Sciatic nerve (tissue), 2 donors: ENCODE results near the gene PTX4. TPM values are rescaled to one million over a fixed set of nuclear protein-coding genes. Genes with fewer than 3 reads are reported as not detected.

Experiments used
- ATAC-seq: fragments of 200-7000 bp; cut with Tn5 transposase; one replicate; pipeline ENCODE4 v1.9.1; 2020; ENCODE audit warnings: mild to moderate bottlenecking, moderate library complexity
- DNase-seq: peaks from one replicate; pipeline ENCODE4 v3.0.0-alpha.2; 2020; ENCODE audit warnings: low spot score
- intact Hi-C: fragments of 100-400 bp; cut with DNase I; formaldehyde crosslinking; loops from one replicate; pipeline ENCODE4 v1.14.2; 2022
- total RNA-seq: library from RNA; stranded (reverse); fragmentation: NEBNext Ultra II Directional; extraction: Animal tissue kit (Norgen Biotek cat#: 25700); gene quantifications from one replicate; pipeline ENCODE4 v1.2.1, GENCODE V29; 2021
- donor health status: DM: no; HTN: no; CAD: no.
- donor health status: DM: no; HTN: no; CAD: no.

The PTX4 gene
- total RNA-seq, 1 donor from 2014 or later, result not detected

DNA sequence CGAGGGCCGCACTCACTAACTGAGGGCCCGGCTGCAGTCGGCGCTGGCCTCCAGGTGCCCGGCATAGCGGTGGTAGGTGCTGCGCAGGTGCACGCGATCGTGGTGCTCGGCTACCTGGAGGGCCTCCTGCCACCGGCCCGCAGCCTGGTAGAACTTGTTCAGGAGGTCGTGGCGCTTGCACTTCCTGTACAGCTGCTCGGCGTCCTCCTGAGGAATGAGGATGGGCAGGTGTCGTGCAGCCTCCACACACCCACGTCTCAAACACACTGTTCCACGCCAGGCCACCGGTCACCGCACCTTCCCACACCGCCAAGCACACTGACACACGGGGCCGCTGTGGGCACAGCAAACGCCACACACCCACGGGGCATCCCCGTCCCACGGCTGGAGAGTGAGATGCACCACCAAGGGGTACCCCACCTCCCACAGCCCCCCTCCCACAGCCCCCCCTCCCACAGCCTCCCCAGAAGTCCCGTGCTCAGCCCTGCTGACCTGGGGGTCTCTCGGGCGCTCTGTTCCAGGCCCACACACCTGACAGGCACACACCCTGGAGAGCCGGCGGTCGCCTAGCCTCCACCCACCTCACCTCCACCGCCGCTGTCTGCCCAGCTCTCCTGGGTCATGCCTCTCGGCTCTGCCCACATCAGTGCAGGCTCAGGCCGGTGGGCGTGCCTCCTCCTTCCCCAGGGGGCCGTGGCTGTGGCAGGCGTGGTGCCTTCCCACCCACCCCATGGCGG is 37.3 kb upstream of the PTX4 start:
- intact Hi-C loops, result no loop called here
- no peak for DNase-seq
- ATAC-seq, result no peak

DNA sequence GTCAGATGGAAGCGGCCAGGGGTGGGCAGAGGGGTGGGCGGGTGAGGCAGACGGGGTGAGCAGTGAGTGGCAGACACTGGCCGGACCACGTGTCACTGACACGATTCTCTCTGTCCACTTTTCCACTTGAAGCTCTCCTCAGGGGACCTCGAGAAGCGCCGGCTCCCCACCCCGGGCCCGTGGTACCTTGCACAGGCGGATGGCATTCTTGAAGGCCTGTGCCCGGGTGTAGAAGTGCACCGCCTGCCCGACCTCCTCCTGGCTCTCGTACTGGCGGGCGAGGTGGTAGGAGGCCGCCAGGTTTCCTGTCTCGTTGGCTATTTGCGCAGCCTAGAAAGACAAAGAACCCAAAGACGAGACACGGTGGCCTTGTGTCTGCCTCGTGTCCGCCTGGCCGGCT is 35.6 kb upstream of the PTX4 start:
- intact Hi-C loops, result no loop called here
- DNase-seq, result no peak
- no peak for ATAC-seq

DNA sequence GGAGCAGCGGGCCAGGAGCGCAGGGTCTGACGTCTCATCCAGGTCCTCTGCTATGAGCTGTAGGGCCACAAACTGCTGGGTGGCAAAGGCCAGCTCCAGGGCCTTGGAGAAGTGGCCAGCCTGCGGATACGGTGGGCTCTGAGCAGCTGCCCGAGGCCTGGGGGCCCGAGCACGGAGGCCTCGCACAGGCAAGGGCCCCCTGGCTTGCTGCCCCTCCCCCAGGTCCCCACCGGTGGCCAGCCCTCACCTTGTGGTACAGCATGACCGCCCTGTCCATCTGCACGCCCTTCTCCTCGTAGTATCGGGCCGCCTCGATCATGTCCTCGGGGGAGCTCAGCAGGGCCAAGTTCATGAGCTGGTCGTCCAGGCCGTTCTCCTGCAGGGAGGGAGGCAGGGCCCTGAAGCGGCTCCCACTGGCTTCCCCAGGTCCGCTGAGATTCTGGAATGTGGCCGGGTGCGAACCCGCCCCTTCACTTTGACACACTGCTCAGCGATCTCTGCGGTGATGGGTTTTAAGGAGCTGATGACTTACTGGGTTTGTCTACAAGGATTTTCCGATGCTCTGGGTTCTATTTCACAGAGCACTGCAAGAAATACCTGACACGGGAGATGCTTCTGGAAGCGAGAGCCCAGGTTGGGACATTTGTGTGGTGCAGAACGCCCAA is 35.0 kb upstream of the PTX4 start:
- DNase-seq (no peak), ATAC-seq (no peak)
- intact Hi-C loops, result no loop called here

DNA sequence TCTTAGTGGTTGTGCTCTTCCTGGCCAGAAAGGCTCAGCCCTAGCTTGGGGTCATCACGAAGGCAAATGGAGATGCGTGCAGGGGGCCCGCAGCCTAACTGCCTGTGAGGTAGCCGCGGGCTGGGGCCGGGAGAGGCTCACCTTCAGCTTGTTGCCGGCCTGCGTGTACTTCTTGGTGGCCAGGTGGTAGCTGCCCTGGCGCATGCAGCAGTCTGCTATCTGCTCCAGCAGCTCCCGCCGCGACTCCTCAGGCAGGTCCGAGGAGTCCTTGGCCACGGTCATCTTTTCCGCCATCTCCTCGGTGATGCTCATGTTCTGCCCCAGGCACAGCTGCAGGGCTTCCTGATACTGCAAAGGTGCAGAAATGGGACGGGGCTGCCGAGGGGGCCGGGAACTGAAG is 31.7 kb upstream of the PTX4 start:
- DNase-seq (no peak), ATAC-seq (no peak)
- intact Hi-C loops, result no loop called here

DNA sequence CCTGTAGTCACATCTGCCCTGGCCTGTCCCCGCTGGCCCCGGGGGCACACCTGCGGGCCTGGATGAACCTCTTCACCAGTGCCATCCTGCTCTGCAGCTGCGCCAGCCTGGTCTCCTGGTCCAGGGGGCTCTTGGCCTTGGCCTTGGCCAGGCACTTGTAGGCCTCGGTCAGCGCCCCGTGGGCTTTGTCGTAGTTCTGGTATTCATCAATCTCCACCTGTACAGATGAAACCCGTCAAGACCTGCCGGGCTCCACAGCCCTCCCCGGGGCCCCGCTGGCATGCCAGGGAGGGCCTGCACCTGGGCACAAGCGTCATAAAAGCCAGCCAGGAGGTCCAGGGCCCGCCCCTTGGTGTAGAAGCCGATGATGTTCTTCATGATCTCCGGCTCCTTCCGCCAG is 31.1 kb upstream of the PTX4 start:
- ATAC-seq, result no peak
- intact Hi-C loops, result no loop called here

DNA sequence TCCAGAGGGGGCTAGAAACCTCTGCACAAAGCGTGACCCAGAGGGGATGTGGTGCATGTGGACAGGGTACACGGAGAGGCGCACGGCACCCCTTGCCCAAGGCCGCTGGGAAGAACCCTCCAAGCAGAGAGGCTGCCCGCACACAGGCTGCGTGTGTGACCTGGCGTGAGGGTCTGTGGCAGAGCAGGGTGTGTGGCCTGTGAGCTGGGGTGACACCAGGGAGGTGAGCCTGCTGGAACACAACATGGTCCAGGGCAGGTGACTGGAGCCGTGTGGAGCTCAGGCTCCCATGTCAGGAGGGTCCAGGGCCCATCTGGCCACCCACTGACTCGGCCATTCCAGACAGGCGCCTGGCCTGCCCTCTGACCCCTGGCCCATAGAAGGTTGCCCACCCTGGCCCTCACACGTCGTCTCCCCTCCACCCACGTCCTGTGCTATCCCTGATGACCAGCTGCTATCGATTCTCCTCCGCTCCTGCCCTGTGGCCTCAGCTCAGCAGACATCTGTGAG is 29.9 kb upstream of the PTX4 start:
- peak; percentile 17 for ATAC-seq
- DNase-seq, result no peak
- intact Hi-C loops, result no loop called here

More for the DNA sequence above, 31.1 kb upstream of the PTX4 start:
- no peak for DNase-seq

DNA sequence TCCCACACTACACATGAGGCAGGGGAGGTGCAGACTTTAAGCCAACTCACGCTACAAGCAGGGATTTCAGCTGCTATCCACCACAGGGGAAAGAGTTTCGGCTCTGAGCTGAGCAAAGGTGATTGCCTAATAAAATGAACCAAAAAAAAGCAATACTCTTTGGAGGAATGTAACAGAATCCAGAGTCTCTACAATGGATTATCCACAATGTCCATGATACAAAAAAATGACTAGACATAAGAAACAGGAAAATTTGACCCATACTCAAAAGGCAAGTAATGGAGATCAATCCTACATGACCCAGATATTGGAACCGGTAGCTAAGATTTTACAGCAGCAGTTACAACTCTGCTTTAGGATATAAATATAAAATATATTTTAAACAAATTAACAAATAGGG is 25.8 kb upstream of the PTX4 start:
- intact Hi-C loops, result no loop called here
- ATAC-seq (no peak), DNase-seq (no peak)

- DNase-seq (no peak), ATAC-seq (no peak)
- intact Hi-C loops, result no loop called here
Observed at GRCh38 chr16:1512774-1513173, 24.0 kb upstream of the PTX4 start.

DNA sequence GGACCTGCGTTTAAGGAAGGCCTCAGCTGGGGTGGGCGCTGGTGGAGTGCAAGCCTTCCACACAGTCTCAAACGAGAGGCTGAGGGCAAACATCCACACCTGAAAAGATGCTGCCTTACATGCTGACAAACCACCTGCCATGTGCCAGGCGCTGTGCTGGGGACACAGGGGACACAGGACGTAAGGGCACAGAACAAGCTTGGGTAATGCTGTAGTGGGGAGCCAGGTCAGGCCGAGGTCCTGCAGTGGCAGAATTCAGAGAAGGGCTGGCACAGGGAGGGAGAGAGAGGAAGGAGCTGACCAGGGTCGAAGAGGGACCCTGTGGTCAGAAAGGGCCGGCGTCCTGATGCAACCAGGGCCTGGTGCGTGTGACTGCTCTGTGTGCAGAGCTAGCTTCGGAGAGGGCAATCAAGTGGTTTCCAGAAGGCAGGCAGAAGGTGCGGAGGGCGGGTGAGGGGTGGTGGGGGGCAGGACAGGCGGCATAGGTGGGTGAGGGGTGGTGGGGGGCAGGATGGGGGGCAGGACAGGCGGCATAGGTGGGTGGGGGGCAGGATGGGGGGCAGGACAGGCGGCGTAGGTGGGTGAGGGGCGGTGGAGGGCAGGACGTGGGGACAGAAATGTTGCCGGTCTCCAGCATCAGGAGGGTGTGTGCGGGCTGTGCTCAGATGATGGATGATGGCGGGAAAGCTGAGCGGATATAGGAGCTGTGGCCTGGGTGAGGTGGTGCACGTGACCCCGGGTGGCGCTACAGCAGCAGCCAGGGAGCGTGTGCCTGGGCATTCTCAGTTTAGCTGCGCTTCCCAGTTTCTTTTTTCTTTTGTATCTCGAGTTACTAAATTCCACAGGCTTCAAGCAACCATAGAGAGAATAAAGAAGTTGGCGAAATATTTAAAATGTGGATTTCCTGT is 23.2 kb upstream of the PTX4 start:
- ATAC-seq (no peak), DNase-seq (no peak)
- intact Hi-C loops, result no loop called here

GRCh38 chr16:1510941-1511351 is 22.2 kb upstream of the PTX4 start:
- ATAC-seq, result no peak
- no peak for DNase-seq
- intact Hi-C loops, result no loop called here

DNA sequence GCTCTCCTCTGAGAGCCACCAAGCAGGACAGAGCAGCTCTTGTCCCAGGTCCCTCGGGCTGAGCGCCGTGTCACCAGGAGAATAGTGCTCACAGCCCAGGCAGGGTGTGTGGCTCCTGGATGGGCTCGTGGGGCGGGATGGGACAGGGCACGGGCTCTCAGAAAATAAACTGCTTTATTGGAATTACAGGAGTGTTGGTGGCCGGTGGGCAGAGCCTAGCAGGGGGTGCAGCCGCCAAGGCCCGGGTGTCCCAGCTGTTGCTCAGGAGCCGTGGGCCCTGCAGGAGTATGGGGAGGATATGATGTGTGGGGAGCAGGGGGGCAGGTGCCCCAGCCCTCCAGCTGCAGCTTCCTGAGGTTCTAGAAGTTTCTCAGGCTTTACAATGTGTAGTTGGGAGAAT is 21.5 kb upstream of the PTX4 start:
- ATAC-seq, result no peak
- intact Hi-C loops, result no loop called here
- DNase-seq, result no peak

- DNase-seq (no peak), ATAC-seq (peak; percentile 23)
- intact Hi-C loops, result no loop called here
Observed at GRCh38 chr16:1509307-1510221, 20.8 kb upstream of the PTX4 start.

DNA sequence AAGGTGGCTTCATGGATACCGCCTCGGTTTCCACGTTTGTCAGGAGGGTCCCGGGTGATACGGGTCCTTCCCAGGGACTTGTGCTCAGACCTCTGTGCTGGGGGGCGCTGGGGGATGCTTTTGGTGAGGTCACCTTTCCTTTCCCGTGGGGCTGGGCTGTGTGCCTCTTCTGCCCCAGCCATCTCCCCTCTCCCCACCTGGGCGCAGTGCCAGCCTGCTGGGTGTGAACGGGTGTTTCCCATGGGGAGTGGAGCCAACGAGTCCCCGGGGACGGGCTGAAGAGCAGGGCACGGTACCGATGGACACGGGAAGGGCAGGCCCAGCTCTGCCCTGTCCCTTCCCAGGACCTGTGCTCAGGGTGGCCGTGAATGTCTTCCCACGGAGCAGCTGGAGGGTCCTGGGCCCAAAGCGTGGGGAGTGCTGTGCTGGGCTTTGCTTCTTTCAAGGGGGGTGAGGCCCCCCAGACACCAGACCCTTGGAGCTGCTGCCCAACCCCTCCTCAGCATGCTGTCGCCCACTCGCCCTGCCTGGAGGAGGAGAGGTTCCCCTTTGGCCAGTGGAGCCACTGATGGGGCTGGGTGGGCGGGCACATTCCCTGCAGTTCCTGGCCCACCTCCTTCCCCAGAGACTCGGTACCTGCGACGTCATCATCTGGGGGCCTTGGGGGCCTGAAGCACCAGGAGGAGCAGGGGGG is 19.9 kb upstream of the PTX4 start:
- intact Hi-C loops, result no loop called here
- ATAC-seq (no peak), DNase-seq (no peak)

DNA sequence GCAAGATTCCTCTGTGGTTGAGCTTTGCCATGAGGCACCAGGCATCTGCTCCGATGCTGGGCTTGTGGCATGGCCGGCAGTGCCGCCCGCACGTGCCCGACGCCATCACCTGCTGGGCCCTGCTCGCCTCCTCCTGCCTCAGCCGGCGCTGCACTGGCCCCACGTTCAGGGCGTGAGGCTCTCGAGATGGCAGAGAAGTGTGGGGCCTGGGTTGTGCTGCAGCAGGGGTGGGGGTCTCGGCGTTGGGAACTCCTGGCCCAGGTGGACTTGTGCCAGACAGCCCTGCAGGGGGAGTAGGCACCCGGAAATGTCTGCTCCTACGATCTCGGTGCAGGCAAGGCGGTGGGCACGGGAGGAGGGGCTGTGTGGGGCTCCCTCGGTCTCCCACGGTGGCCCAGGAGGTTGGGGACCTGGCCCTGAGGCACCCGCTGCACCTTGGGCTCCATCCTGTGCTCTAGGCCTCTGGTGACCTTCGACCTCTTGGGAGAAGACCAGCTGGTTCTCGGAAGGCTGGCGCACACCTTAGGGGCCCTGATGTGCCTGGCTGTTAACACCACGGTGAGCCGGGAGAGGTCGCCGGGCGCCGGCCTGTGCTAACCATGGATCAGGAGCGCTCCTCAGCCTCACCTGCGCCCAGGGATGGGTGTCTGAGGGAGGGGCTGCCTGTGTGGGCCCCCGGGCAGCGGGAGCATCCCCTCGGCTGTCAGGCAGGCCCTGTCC is 17.9 kb upstream of the PTX4 start:
- no peak for DNase-seq
- ATAC-seq, result no peak
- intact Hi-C loops, result no loop called here

DNA sequence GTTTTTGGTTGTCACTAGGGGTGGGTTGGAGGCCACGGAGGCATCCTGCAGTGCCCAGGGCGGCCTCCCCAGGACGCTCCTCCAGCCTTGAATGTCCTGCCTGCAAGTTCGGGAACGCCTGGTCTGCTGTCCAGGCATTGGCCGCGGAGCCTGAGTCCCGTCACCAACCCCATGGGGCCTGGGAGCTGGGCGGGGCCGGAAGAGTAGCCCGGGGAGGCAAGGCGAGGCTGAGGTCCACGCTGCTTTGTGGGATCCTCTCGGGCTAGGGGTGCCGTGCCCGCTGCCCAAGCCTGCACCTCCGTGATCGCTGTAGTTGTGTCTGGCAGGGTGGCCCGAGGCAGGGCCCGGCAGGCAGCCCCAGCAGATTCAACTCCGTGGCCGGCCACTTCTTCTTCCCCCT is 17.2 kb upstream of the PTX4 start:
- intact Hi-C loops, result no loop called here
- ATAC-seq (no peak), DNase-seq (no peak)

DNA sequence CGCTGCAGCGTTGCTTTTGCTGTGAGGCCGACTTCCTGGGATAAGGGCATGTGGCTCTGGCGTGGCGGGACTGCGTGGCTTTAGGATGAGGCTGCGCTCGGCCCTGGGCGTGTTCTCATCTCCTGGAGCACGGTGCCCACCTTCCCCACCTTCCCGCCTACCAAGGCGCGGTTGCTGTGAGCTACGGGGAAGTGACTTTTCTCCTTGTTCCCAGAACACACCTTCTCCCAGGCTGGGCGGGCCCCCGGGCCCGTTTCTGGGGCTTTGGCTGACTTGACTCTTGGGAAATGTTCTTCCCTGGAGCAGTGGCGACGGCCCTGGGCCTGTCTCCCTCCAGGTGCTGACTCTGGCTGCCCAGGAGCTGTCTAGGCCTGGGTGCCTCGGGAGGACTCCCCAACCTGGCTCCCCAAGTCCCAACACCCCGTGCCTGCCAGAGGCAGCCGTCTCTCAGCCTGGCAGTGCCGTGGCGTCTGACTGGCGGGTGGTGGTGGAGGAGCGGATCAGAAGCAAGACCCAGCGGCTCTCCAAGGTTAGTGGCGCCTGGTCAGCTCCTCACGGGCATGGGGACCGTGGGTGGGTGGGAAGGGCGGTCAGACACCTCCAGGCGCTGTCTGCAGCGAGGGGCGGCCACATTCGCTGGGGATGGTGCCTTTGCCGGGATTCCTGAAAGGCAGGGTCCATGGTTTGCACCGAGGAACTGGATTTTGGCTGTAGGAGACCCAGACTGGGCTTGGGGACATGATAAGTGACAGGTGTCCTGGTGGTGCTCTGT is 16.5 kb upstream of the PTX4 start:
- no peak for ATAC-seq
- DNase-seq, result no peak
- intact Hi-C loops, result no loop called here
